Colonic mucosa (tissue), 4 donors: ENCODE results near the gene COPB1. TPM values are rescaled to one million over a fixed set of nuclear protein-coding genes. Genes with fewer than 3 reads are reported as not detected.
A peak's percentile ranks its signal among the peaks of the same experiment; 100 is the strongest.

Experiments used
- DNase-seq: peaks from one replicate; pipeline ENCODE4 v3.0.0-alpha.2; 2020
- H3K27ac ChIP-seq: fragments of 200-600 bp; one replicate; pipeline ENCODE4 v1.8.0; 2021
- H3K27me3 ChIP-seq: fragments of 200-600 bp; one replicate; pipeline ENCODE4 v1.8.0; 2021
- H3K36me3 ChIP-seq: fragments of 200-600 bp; one replicate; pipeline ENCODE4 v1.8.0; 2021
- H3K4me1 ChIP-seq: fragments of 200-600 bp; one replicate; pipeline ENCODE4 v1.8.0; 2021; ENCODE audit warnings: mild to moderate bottlenecking
- H3K4me3 ChIP-seq: fragments of 200-600 bp; one replicate; pipeline ENCODE4 v1.8.0; 2021
- H3K9ac ChIP-seq, 2 donors: one replicate each; pipeline ENCODE4 v1.7.0; 2013; ENCODE audit warnings: control low read depth in 2 of 2, low read depth in 2 of 2, low read length in 2 of 2
- H3K9me3 ChIP-seq: fragments of 200-600 bp; one replicate; pipeline ENCODE4 v1.8.0; 2021
- CTCF ChIP-seq: fragments of 200-600 bp; IDR thresholded peaks from one replicate; pipeline ENCODE4 v1.8.0; 2022; ENCODE audit warnings: antibody characterized with exemption, mild to moderate bottlenecking
- intact Hi-C: fragments of 100-400 bp; cut with DNase I; formaldehyde crosslinking; loops from one replicate; pipeline ENCODE4 v1.14.1; 2022
- total RNA-seq, 2 donors: library from RNA; stranded (reverse); fragmentation: NEBNext Ultra II Directional in 1 of 2; extraction: Animal tissue kit (Norgen Biotek cat#: 25700) in 1 of 2; gene quantifications; one replicate each; pipeline ENCODE4 v1.2.1, GENCODE V29; 2021
- donor health status: healthy.
- donor health status: DM: no; HTN: no; CAD: no.
- donor health status: DM: no; HTN: no; CAD: no.

Gene COPB1
- total RNA-seq, 2 donors from 2014 or later, result 95.2 to 112 TPM

- no peaks in the 10 kb centered on the region for H3K4me1 ChIP-seq
- peaks cover 16% of the 10 kb centered on the region for H3K36me3 ChIP-seq
- H3K9me3 ChIP-seq, result no peaks in the 10 kb centered on the region
- no peak for DNase-seq
- no peak overlapping the region for H3K27ac ChIP-seq
- H3K27me3 ChIP-seq, result no peaks in the 10 kb centered on the region
- intact Hi-C loops, result no loop called here
- no peak for TF ChIP-seq CTCF
- no peak overlapping the region for H3K4me3 ChIP-seq
- H3K9ac ChIP-seq, result no peak overlapping the region
These were observed 6.9 kb upstream of the COPB1 start for GRCh38 chr11:14506532-14506931.

- DNase-seq, result no peak
- no peak for TF ChIP-seq CTCF
- Histone ChIP-seq H3K36me3 (peaks cover 13% of the 10 kb centered on the region), H3K9ac (no peak overlapping the region), H3K27ac (no peak overlapping the region), H3K27me3 (no peaks in the 10 kb centered on the region), H3K4me1 (no peaks in the 10 kb centered on the region), H3K9me3 (no peaks in the 10 kb centered on the region), H3K4me3 (no peak overlapping the region)
- intact Hi-C loops, result no loop called here
These were observed 3.4 kb upstream of the COPB1 start for GRCh38 chr11:14503023-14503422.

GRCh38 chr11:14502039-14502438 is 2.4 kb upstream of the COPB1 start:
- Histone ChIP-seq H3K9ac (no peak overlapping the region), H3K4me1 (no peaks in the 10 kb centered on the region), H3K27me3 (no peaks in the 10 kb centered on the region), H3K9me3 (no peaks in the 10 kb centered on the region), H3K36me3 (peaks cover 9% of the 10 kb centered on the region), H3K27ac (no peak overlapping the region), H3K4me3 (no peak overlapping the region)
- DNase-seq, result no peak
- intact Hi-C loops, result no loop called here
- no peak for TF ChIP-seq CTCF

- no peak for TF ChIP-seq CTCF
- peak overlapping the region; percentile 62 for H3K4me3 ChIP-seq
- DNase-seq, result peak; percentile 74
- no peaks in the 10 kb centered on the region for H3K4me1 ChIP-seq
- intact Hi-C loops, result no loop called here
- H3K9ac ChIP-seq, result peak overlapping the region; percentile 28 to 92
- H3K27me3 ChIP-seq, result no peaks in the 10 kb centered on the region
- peak overlapping the region; percentile 75 for H3K27ac ChIP-seq
- H3K9me3 ChIP-seq, result no peaks in the 10 kb centered on the region
- no peaks in the 10 kb centered on the region for H3K36me3 ChIP-seq
These were observed 605 bp upstream of the COPB1 start for GRCh38 chr11:14500181-14500651.

GRCh38 chr11:14499178-14499559 is 442 bp downstream of the COPB1 start:
- peak overlapping the region; percentile 62 for H3K4me3 ChIP-seq

More at GRCh38 chr11:14499178-14499559, 442 bp downstream of the COPB1 start:
- no peaks in the 10 kb centered on the region for H3K4me1 ChIP-seq
- peak overlapping the region; percentile 84 to 92 for H3K9ac ChIP-seq
- peak overlapping the region; percentile 75 for H3K27ac ChIP-seq
- intact Hi-C loops, result no loop called here
- peak; percentile 55 for DNase-seq
- no peaks in the 10 kb centered on the region for H3K9me3 ChIP-seq
- TF ChIP-seq CTCF, result no peak
- no peaks in the 10 kb centered on the region for H3K36me3 ChIP-seq
- H3K27me3 ChIP-seq, result no peaks in the 10 kb centered on the region
